ENCODE results near the gene SOCS1. TPM values are rescaled to one million over a fixed set of nuclear protein-coding genes. Genes with fewer than 3 reads are reported as not detected.
"Not testable (repeated sequence)": the region's sequence is repeated elsewhere in the genome, so short reads cannot be mapped to it uniquely, and the experiment has no call there.

Gene SOCS1
- total and polyA plus RNA-seq, 12 donors: 0.60 to 12.2 (median 2.5) TPM

- no peak for ATAC-seq
- H3K4me1 ChIP-seq: peaks cover 0 to 20% (median 12%) of the 10 kb centered on the region in 9 donors
- no peak for TF ChIP-seq CTCF (IDR thresholded peaks at IDR 0.05)
- H3K9me3 ChIP-seq: no peaks in the 10 kb centered on the region
- H3K4me3 ChIP-seq: no peak overlapping the region
- DNase-seq: no peak
- H3K27ac ChIP-seq: no peak overlapping the region
- intact Hi-C loops (cut with DNase I): no loop called here
- WGBS, 2 donors: 91 to 99% methylated on average over 4 of the region's 4 CpGs
- peaks cover 0 to under 1% (median 0%) of the 10 kb centered on the region in 7 donors for H3K27me3 ChIP-seq
- H3K36me3 ChIP-seq: no peaks in the 10 kb centered on the region
Measured at GRCh38 chr16:11295672-11296071, 39.7 kb upstream of the SOCS1 start.

- no peak for TF ChIP-seq CTCF (IDR thresholded peaks at IDR 0.05)
- WGBS, 2 donors: 85 to 88% methylated on average over 7 of the region's 7 CpGs
- intact Hi-C loops (cut with DNase I): no loop called here
- no peaks in the 10 kb centered on the region for H3K36me3 ChIP-seq
- H3K4me3 ChIP-seq: no peak overlapping the region
- no peak overlapping the region for H3K27ac ChIP-seq
- peaks cover 0 to 4% (median 0%) of the 10 kb centered on the region in 7 donors for H3K27me3 ChIP-seq
- no peaks in the 10 kb centered on the region for H3K9me3 ChIP-seq
- ATAC-seq: no peak
- peaks cover 0 to 9% (median 6%) of the 10 kb centered on the region in 9 donors for H3K4me1 ChIP-seq
- DNase-seq: no peak
Measured at GRCh38 chr16:11292076-11292748, 36.2 kb upstream of the SOCS1 start.

GRCh38 chr16:11291091-11291703 lies 35.2 kb upstream of the SOCS1 start:
- H3K27ac ChIP-seq: no peak overlapping the region
- H3K27me3 ChIP-seq: peaks cover 0 to 4% (median 0%) of the 10 kb centered on the region in 7 donors
- H3K4me3 ChIP-seq: no peak overlapping the region
- TF ChIP-seq CTCF (IDR thresholded peaks at IDR 0.05): no peak
- no peaks in the 10 kb centered on the region for H3K36me3 ChIP-seq
- intact Hi-C loops (cut with DNase I): no loop called here
- ATAC-seq: no peak
- no peaks in the 10 kb centered on the region for H3K9me3 ChIP-seq
- WGBS, 2 donors: 75 to 82% methylated on average over 10 of the region's 10 CpGs
- no peak for DNase-seq
- H3K4me1 ChIP-seq: no peaks in the 10 kb centered on the region

GRCh38 chr16:11290102-11290893 lies 34.3 kb upstream of the SOCS1 start:
- intact Hi-C loops (cut with DNase I): no loop called here
- Histone ChIP-seq H3K4me1 (no peaks in the 10 kb centered on the region), H3K27me3 (peaks cover 0 to 4% (median 0%) of the 10 kb centered on the region in 7 donors), H3K36me3 (no peaks in the 10 kb centered on the region), H3K9me3 (no peaks in the 10 kb centered on the region), H3K4me3 (no peak overlapping the region), H3K27ac (no peak overlapping the region)
- TF ChIP-seq CTCF (IDR thresholded peaks at IDR 0.05): no peak
- ATAC-seq (no peak), DNase-seq (no peak)
- WGBS, 2 donors: 92 to 94% methylated on average over 8 of the region's 8 CpGs

GRCh38 chr16:11289696-11290095 lies 33.7 kb upstream of the SOCS1 start:
- intact Hi-C loops (cut with DNase I); H3K27me3 ChIP-seq; H3K27ac ChIP-seq; H3K4me3 ChIP-seq; H3K4me1 ChIP-seq; ATAC-seq; H3K36me3 ChIP-seq; DNase-seq; H3K9me3 ChIP-seq: not testable (repeated sequence)
- WGBS, 2 donors: 88 to 94% methylated on average over 4 of the region's 4 CpGs

All from heart right ventricle (tissue), 16 donors.